Karpas-422 (cell line): ENCODE measurements around the gene KDM8. TPM values are rescaled to one million over a fixed set of nuclear protein-coding genes. Genes with fewer than 3 reads are reported as not detected.

ENCODE experiments used
- DNase-seq: peaks from one replicate; pipeline ENCODE4 v3.0.0-alpha.2; 2015
- H2AFZ ChIP-seq: fragments of 200-600 bp; sonication (generic); 2 replicates; pipeline ENCODE4 v1.6.1; 2014; ENCODE audit warnings: antibody characterized with exemption, low read length, mixed read lengths
- H3K27ac ChIP-seq: fragments of 200-600 bp; sonication (generic); 2 replicates; pipeline ENCODE4 v1.5.1; 2014; ENCODE audit warnings: mild to moderate bottlenecking, low read length, moderate library complexity
- H3K27me3 ChIP-seq: fragments of 200-600 bp; sonication (generic); 2 replicates; pipeline ENCODE4 v1.6.1; 2014; ENCODE audit warnings: low read length, mixed read lengths
- H3K36me3 ChIP-seq: fragments of 200-600 bp; sonication (generic); 2 replicates; pipeline ENCODE4 v1.6.1; 2014; ENCODE audit warnings: low read length, mixed read lengths; ENCODE audit not compliant: insufficient read depth
- H3K4me1 ChIP-seq: fragments of 200-600 bp; sonication (generic); 2 replicates; pipeline ENCODE4 v1.6.1; 2014; ENCODE audit warnings: mild to moderate bottlenecking, low read length, mixed read lengths
- H3K4me2 ChIP-seq: fragments of 200-600 bp; sonication (generic); 2 replicates; pipeline ENCODE4 v1.6.1; 2014; ENCODE audit warnings: low read length, low read depth, mild to moderate bottlenecking; ENCODE audit not compliant: poor library complexity, severe bottlenecking
- H3K4me3 ChIP-seq: fragments of 200-600 bp; sonication (generic); 2 replicates; pipeline ENCODE4 v1.5.1; 2014; ENCODE audit warnings: mild to moderate bottlenecking, antibody characterized with exemption, low read length, mixed read lengths
- H3K79me2 ChIP-seq: fragments of 200-600 bp; sonication (generic); 2 replicates; pipeline ENCODE4 v1.6.1; 2014; ENCODE audit warnings: mild to moderate bottlenecking, low read length, mixed read lengths
- H3K9ac ChIP-seq: fragments of 200-600 bp; sonication (generic); 2 replicates; pipeline ENCODE4 v1.6.0; 2014; ENCODE audit warnings: low read length
- H3K9me2 ChIP-seq: fragments of 200-600 bp; sonication (generic), shearing (Covaris generic); replicated peaks from 2 replicates; pipeline ENCODE4 v1.6.0; 2014; ENCODE audit warnings: mild to moderate bottlenecking, low read length, moderate library complexity; ENCODE audit not compliant: insufficient read depth
- H3K9me3 ChIP-seq: fragments of 300-700, 200-600 bp; sonication (generic); 2 replicates; pipeline ENCODE4 v1.6.1; 2014; ENCODE audit warnings: low read length, mixed read lengths
- H4K20me1 ChIP-seq: fragments of 200-600 bp; sonication (generic); 2 replicates; pipeline ENCODE4 v1.6.1; 2014; ENCODE audit warnings: mild to moderate bottlenecking, antibody characterized with exemption, low read length, low read depth; ENCODE audit not compliant: insufficient read depth
- total RNA-seq: library from RNA; depleted of rRNA; stranded (reverse); fragments of >200 nt; shearing (Covaris generic); gene quantifications from 2 replicates; pipeline ENCODE4 v1.2.3, GENCODE V29; 2014; ENCODE audit warnings: low replicate concordance

The KDM8 gene
- total RNA-seq, 1 experiment from 2014 or later, result 3.1 TPM

DNA sequence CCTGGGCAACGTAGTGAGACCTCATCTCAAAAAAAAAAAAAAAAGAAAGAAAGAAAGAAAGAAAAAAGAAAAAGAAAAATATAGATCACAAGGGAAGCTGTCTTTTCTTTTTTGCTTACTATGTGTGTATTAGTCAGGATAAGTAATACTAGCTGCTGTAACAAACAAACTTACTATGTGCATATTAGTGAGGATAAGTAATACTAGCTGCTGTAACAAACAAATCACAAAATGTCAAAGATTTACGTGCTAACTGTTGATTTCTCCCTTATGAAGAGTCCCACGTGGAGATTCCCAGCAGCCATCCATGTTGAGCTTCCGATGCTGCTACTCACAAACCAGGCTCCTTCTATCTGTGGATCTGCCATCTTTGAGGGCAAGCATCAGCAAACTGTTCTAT is 31.7 kb upstream of the KDM8 start:
- H3K4me3 ChIP-seq, result no peak overlapping the region
- H2AFZ ChIP-seq, result no peak overlapping the region
- H3K4me2 ChIP-seq, result no peak overlapping the region
- no peaks in the 10 kb centered on the region for H3K9me3 ChIP-seq
- no peak for DNase-seq
- no peaks in the 10 kb centered on the region for H3K9me2 ChIP-seq
- H3K4me1 ChIP-seq, result no peaks in the 10 kb centered on the region
- no peaks in the 10 kb centered on the region for H4K20me1 ChIP-seq
- no peaks in the 10 kb centered on the region for H3K79me2 ChIP-seq
- H3K36me3 ChIP-seq, result no peaks in the 10 kb centered on the region
- no peaks in the 10 kb centered on the region for H3K27me3 ChIP-seq
- H3K9ac ChIP-seq, result no peak overlapping the region
- no peak overlapping the region for H3K27ac ChIP-seq

DNA sequence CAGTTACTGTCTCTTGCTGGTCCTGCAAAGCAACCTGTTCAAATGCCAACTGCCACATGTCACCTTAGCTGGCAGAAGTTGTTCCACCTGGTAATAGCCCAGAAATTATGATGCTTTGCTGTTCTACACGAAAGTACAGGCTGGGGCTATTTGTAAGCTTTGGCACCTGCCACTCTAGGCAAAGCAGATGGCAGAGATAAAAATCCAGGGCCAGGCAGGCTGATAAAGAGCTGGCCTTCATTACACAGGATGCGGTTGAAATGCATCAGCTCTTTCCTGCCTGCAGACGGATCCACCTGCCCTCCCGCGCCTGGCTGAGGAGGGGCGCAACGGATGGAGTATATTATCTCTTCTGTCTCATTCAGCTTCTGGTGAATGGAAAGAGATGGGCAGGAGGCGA is 29.3 kb upstream of the KDM8 start:
- no peaks in the 10 kb centered on the region for H3K79me2 ChIP-seq
- H3K36me3 ChIP-seq, result no peaks in the 10 kb centered on the region
- H3K27me3 ChIP-seq, result no peaks in the 10 kb centered on the region
- no peak overlapping the region for H3K9ac ChIP-seq
- no peaks in the 10 kb centered on the region for H3K4me1 ChIP-seq
- H4K20me1 ChIP-seq, result no peaks in the 10 kb centered on the region
- H3K9me3 ChIP-seq, result no peaks in the 10 kb centered on the region
- no peak overlapping the region for H2AFZ ChIP-seq
- no peak overlapping the region for H3K4me2 ChIP-seq
- H3K9me2 ChIP-seq, result no peaks in the 10 kb centered on the region
- no peak overlapping the region for H3K4me3 ChIP-seq
- H3K27ac ChIP-seq, result no peak overlapping the region
- DNase-seq, result no peak

DNA sequence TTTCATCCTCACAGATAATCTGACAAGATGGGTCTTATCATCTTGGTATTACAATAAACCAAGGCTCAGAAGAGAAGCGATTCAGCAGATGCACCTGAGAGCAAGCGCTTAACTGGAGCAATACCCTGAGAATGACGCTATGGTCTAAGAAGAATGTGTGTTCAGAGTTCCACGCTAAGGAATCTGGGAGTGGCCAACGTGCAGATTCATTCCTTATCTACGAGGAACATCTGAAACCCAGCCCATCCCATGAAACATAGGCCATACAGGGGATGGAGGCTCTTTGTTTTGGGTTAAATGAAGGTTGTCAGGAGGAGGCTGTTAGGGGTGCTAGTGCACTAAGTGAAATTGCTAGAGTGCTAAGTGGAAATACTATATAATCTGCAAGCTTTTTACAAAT is 28.5 kb upstream of the KDM8 start:
- H4K20me1 ChIP-seq, result no peaks in the 10 kb centered on the region
- no peaks in the 10 kb centered on the region for H3K79me2 ChIP-seq
- H3K4me1 ChIP-seq, result no peaks in the 10 kb centered on the region
- DNase-seq, result no peak
- H3K27me3 ChIP-seq, result no peaks in the 10 kb centered on the region
- no peak overlapping the region for H3K27ac ChIP-seq
- H3K36me3 ChIP-seq, result no peaks in the 10 kb centered on the region
- H3K9me3 ChIP-seq, result no peaks in the 10 kb centered on the region
- no peaks in the 10 kb centered on the region for H3K9me2 ChIP-seq
- H2AFZ ChIP-seq, result no peak overlapping the region
- H3K4me3 ChIP-seq, result no peak overlapping the region
- no peak overlapping the region for H3K9ac ChIP-seq
- no peak overlapping the region for H3K4me2 ChIP-seq

DNA sequence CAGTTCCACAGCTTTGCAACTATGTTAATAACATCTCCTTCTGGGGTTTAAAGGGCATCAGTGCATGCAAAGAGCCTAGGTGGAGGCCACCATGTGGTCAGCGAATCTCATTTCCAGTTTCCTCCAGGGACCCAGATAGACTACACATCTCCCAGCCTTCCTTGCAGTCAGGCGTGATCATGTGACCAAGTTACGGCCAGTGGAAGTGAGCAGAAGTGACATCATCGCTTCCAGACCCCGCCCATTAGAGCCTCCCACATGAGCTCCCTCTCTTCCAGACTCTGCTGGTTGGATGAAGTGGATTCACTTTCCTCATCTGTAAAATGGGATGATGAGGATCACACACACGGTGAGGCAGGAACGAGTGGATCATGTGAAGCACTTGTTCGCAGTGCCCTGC is 27.4 kb upstream of the KDM8 start:
- Histone ChIP-seq H3K27me3 (no peaks in the 10 kb centered on the region), H3K9me3 (no peaks in the 10 kb centered on the region), H3K9me2 (no peaks in the 10 kb centered on the region), H2AFZ (no peak overlapping the region), H4K20me1 (no peaks in the 10 kb centered on the region), H3K4me3 (no peak overlapping the region), H3K36me3 (no peaks in the 10 kb centered on the region), H3K27ac (no peak overlapping the region), H3K79me2 (no peaks in the 10 kb centered on the region), H3K4me1 (no peaks in the 10 kb centered on the region), H3K9ac (no peak overlapping the region), H3K4me2 (no peak overlapping the region)
- DNase-seq, result no peak

DNA sequence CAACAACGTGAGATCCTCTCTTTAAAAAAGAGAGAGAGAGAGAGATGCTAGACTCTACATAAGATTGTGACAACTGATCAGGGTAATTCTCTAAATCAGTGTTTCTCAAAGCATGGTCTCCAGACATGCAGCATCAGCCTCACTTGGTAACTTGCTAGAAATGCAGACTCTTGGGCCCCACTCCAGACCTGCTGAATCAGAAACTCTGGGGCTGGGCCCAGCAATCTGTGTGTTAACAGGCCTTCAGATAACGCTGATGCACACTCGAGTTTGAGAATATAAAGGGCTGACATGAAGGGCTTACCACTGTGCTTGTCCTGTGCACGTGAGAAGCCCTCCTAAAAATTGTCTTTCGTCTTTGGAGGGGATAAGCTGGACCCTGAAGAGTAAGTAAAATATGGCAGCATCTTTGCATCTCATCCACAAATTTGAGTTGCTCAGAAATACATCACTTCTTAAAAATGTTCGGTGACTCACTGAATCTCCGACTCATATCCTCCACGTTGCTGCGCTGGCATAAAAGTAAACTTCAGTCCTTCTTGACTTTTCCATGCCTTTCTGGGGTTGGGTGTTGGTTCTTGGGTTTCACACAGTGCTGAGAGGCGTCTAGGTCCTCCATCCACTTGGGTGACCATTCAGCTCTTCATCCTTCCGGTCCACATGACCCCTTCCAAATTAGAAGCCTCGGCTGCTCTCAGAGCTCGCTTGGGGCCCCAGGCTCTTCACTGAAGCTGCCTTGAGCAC is 26.1 kb upstream of the KDM8 start:
- H3K36me3 ChIP-seq, result no peaks in the 10 kb centered on the region
- H3K27ac ChIP-seq, result no peak overlapping the region
- DNase-seq, result no peak
- H3K9ac ChIP-seq, result no peak overlapping the region
- H3K4me2 ChIP-seq, result no peak overlapping the region
- H2AFZ ChIP-seq, result no peak overlapping the region
- H3K27me3 ChIP-seq, result no peaks in the 10 kb centered on the region
- H3K9me2 ChIP-seq, result no peaks in the 10 kb centered on the region
- no peaks in the 10 kb centered on the region for H3K79me2 ChIP-seq
- H3K9me3 ChIP-seq, result no peaks in the 10 kb centered on the region
- no peaks in the 10 kb centered on the region for H4K20me1 ChIP-seq
- no peak overlapping the region for H3K4me3 ChIP-seq
- no peaks in the 10 kb centered on the region for H3K4me1 ChIP-seq

DNA sequence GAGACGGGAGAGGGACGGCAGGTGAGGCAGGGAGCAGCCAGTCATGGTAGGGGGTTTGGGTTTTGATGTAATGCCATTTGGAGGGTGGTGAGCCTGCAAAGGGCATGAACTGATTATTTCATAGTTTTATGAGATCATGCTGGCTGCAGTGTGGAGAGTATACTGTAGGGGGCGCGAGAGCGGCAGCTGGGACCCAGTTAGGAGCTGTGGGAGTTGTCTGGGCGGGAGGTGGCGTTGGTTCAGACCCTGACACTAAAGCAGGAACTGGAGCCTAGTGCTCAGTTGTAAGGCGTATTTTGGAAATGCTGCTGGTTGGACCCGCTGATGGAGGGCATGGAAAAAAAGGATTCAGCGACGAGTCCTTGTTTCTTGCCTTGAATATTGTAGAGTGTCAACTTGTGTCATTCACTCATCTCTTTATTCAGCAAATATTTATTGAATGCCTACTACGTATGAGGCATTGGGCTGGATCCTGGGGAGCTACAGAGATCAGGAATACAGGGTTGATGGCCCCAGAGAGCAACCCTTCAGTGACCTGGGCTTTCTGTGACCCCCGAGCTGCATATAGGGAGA is 23.7 kb upstream of the KDM8 start:
- no peaks in the 10 kb centered on the region for H3K4me1 ChIP-seq
- H3K9me3 ChIP-seq, result no peaks in the 10 kb centered on the region
- H3K4me3 ChIP-seq, result no peak overlapping the region
- H2AFZ ChIP-seq, result peak overlapping the region; percentile 4; the same call in 1 of the 2 replicates
- no peak overlapping the region for H3K9ac ChIP-seq
- no peaks in the 10 kb centered on the region for H4K20me1 ChIP-seq
- H3K27ac ChIP-seq, result no peak overlapping the region
- peak; percentile 94 for DNase-seq
- no peaks in the 10 kb centered on the region for H3K27me3 ChIP-seq
- no peak overlapping the region for H3K4me2 ChIP-seq
- H3K9me2 ChIP-seq, result no peaks in the 10 kb centered on the region
- no peaks in the 10 kb centered on the region for H3K36me3 ChIP-seq
- H3K79me2 ChIP-seq, result no peaks in the 10 kb centered on the region

DNA sequence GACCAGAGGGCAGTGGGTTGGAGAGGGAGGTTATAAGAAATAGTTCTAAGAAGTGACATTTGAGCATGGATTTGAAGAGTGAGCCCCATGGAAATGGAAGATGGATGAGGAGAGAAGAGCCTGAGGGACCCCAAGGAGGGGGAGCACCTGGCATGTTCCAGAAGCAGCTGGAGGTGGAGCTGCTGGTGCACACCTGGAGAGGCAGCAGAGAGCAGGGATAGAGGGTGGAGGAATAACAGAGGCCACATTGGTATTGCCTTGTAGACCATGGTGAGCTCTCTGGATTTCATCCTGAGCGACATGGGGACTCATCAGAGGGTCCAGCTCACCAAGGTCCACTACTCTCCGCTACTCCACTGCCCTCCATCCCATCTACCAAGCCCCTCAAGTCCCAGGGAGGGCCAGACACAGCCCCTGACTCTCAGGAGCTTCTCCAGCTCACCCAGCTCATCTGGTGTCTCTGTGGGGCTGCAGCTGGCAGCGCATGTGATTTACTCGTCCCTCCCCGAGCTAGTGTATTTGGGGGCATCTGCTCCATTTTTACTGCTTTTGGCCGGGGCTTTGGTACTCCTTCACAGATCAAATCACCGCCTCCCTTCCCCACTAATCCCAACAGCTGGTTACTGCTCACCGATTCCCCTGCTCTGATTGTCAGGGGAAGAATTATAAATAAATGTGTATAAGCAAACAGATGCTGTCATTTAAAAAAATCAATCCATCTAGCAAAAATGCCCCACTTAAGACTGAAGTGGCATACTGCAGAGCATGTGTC is 22.1 kb upstream of the KDM8 start:
- H2AFZ ChIP-seq, result no peak overlapping the region
- no peak for DNase-seq

DNA sequence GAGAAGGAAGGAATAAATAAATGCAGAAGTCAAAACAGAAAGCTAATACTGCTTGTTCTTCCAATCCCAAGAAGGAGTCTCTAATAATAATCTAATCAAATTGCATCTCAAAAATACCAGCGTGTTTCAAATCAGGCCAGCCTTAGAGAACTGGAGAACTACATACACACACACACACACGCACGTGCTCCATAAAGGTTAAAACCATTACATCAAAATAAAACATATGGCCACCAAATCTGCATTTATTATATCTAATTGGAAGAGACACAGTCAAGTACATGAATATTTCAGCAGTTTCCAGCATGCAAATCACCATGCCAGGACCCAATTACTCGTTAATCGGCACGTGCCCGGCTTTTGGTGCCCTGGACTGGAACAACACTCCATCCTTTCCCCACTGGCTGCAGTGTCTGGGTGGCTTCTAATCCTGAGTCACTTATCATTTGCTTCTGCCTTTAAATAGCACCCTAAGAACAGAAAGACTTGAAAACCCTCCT is 20.4 kb upstream of the KDM8 start:
- no peaks in the 10 kb centered on the region for H3K27me3 ChIP-seq
- no peaks in the 10 kb centered on the region for H4K20me1 ChIP-seq
- H3K4me2 ChIP-seq, result no peak overlapping the region
- H3K9me2 ChIP-seq, result no peaks in the 10 kb centered on the region
- H2AFZ ChIP-seq, result no peak overlapping the region
- H3K9ac ChIP-seq, result no peak overlapping the region
- H3K4me3 ChIP-seq, result no peak overlapping the region
- no peaks in the 10 kb centered on the region for H3K9me3 ChIP-seq
- H3K27ac ChIP-seq, result no peak overlapping the region
- no peaks in the 10 kb centered on the region for H3K36me3 ChIP-seq
- DNase-seq, result no peak
- no peaks in the 10 kb centered on the region for H3K4me1 ChIP-seq
- H3K79me2 ChIP-seq, result no peaks in the 10 kb centered on the region

More for the DNA sequence above, 22.1 kb upstream of the KDM8 start:
- Histone ChIP-seq H3K4me3 (no peak overlapping the region), H3K4me2 (no peak overlapping the region), H3K27ac (no peak overlapping the region), H3K9me3 (no peaks in the 10 kb centered on the region), H3K27me3 (no peaks in the 10 kb centered on the region), H3K79me2 (no peaks in the 10 kb centered on the region), H3K9ac (no peak overlapping the region), H4K20me1 (no peaks in the 10 kb centered on the region), H3K4me1 (no peaks in the 10 kb centered on the region), H3K36me3 (no peaks in the 10 kb centered on the region), H3K9me2 (no peaks in the 10 kb centered on the region)
